Epidermal melanocyte (primary cell): Measurements from ENCODE around the gene CCDC88B.

ENCODE experiments used
- DNase-seq: peaks from one replicate; pipeline ENCODE4 v3.0.0; 2011; ENCODE audit warnings: low spot score; ENCODE audit not compliant: insufficient read length

Gene CCDC88B

GRCh38 chr11:64382047-64382446 lies 42.0 kb downstream of the CCDC88B start:
- no peak for DNase-seq

GRCh38 chr11:64382586-64382985 lies 42.6 kb downstream of the CCDC88B start:
- DNase-seq: no peak

- DNase-seq: no peak
Observed at GRCh38 chr11:64383580-64383979, 43.6 kb downstream of the CCDC88B start.

GRCh38 chr11:64384028-64384737 lies 44.2 kb downstream of the CCDC88B start:
- DNase-seq: no peak

- DNase-seq: no peak
Observed at GRCh38 chr11:64384981-64385944, 45.3 kb downstream of the CCDC88B start.

GRCh38 chr11:64385945-64386704 lies 46.1 kb downstream of the CCDC88B start:
- DNase-seq: no peak

- DNase-seq: no peak
Observed at GRCh38 chr11:64387916-64388315, 47.9 kb downstream of the CCDC88B start.

GRCh38 chr11:64388894-64389293 lies 48.9 kb downstream of the CCDC88B start:
- DNase-seq: no peak

GRCh38 chr11:64389851-64390250 lies 49.8 kb downstream of the CCDC88B start:
- DNase-seq: no peak

GRCh38 chr11:64390558-64390957 lies 50.6 kb downstream of the CCDC88B start:
- DNase-seq: no peak

- no peak for DNase-seq
Observed at GRCh38 chr11:64391839-64392238, 51.8 kb downstream of the CCDC88B start.

- DNase-seq: no peak
Observed at GRCh38 chr11:64395545-64396078, 55.6 kb downstream of the CCDC88B start.

GRCh38 chr11:64396079-64396591 lies 56.1 kb downstream of the CCDC88B start:
- no peak for DNase-seq

- DNase-seq: no peak
Observed at GRCh38 chr11:64400102-64400501, 60.1 kb downstream of the CCDC88B start.

- DNase-seq: no peak
Observed at GRCh38 chr11:64400667-64401066, 60.7 kb downstream of the CCDC88B start.

- no peak for DNase-seq
Observed at GRCh38 chr11:64401775-64402174, 61.8 kb downstream of the CCDC88B start.

- no peak for DNase-seq
Observed at GRCh38 chr11:64403106-64403505, 63.1 kb downstream of the CCDC88B start.

GRCh38 chr11:64406221-64406946 lies 66.4 kb downstream of the CCDC88B start:
- DNase-seq: no peak
